HCT116 (cell line): Measurements from ENCODE around the gene SSH2. TPM values are rescaled to one million over a fixed set of nuclear protein-coding genes. Genes with fewer than 3 reads are reported as not detected.

Experiments
- ATAC-seq: fragments of 200-7000 bp; cut with Tn5 transposase; 2 replicates; pipeline ENCODE4 v1.9.1; 2020; ENCODE audit warnings: mild to moderate bottlenecking, moderate library complexity
- BruUV-seq: library from RNA; stranded (reverse); fragments of 400-500 nt; replicated peaks from 2 replicates; lab custom pipeline; 2021; lab: Mats Ljungman, UMichigan
- CTCF ChIA-PET: fragments of 300-600 bp; sonication (Branson Sonifier 250); formaldehyde crosslinking; loops from one replicate; lab custom pipeline; 2021; ENCODE audit warnings: antibody characterized with exemption; lab: Charles Lee
- POLR2A ChIA-PET: fragments of 300-600, 350-600 bp; sonication (Branson Sonifier 250); formaldehyde crosslinking; loops from one replicate; lab custom pipeline; 2021; ENCODE audit warnings: antibody characterized with exemption; lab: Charles Lee
- RAD21 ChIA-PET, 2 experiments: fragments of 300-600 bp; sonication (Branson Sonifier 250); formaldehyde crosslinking; loops; one replicate each; lab custom pipeline; 2023; ENCODE audit warnings: low total read pairs in 2 of 2; ENCODE audit not compliant: uncharacterized antibody in 2 of 2, unreplicated experiment in 2 of 2, low non-redundant PET in 1 of 2; lab: Charles Lee
- DNase-seq: peaks from one replicate; pipeline ENCODE4 v3.0.0-alpha.2; 2010; ENCODE audit warnings: low read depth, low spot score
- H2AFZ ChIP-seq: fragments of 200-600 bp; shearing (Covaris generic), sonication (generic); 2 replicates; pipeline ENCODE4 v1.6.1; 2017; ENCODE audit warnings: low read depth, mixed run types, mixed read lengths, antibody characterized with exemption, low read length; ENCODE audit not compliant: poor library complexity, severe bottlenecking
- H3K27ac ChIP-seq: 2 replicates; pipeline ENCODE4 v1.5.1; 2012; ENCODE audit warnings: low read depth, low read length
- H3K27me3 ChIP-seq: fragments of 200-600 bp; sonication (generic); 2 replicates; pipeline ENCODE4 v1.6.1; 2016; ENCODE audit warnings: mixed run types, low read length, mixed read lengths; ENCODE audit not compliant: insufficient read depth
- H3K36me3 ChIP-seq, 2 experiments: fragments of 200-500 bp in 1 of 2; fragments of 200-600 bp in 1 of 2; sonication (Bioruptor generic) in 1 of 2; sonication (generic) in 1 of 2; 2 replicates each; pipeline versions ENCODE4 v1.5.1 to v1.6.1; 2014 to 2016; ENCODE audit warnings: low read length in 2 of 2, inconsistent platforms in 1 of 2, mixed read lengths in 1 of 2, mixed run types in 1 of 2; ENCODE audit not compliant: insufficient read depth in 2 of 2, control insufficient read depth in 1 of 2
- H3K4me1 ChIP-seq, 2 experiments: fragments of 200-600 bp in 1 of 2; sonication (generic) in 1 of 2; 2 replicates each; pipeline versions ENCODE4 v1.5.1 to v1.6.1; 2012 to 2017; ENCODE audit warnings: low read length in 2 of 2, inconsistent platforms in 1 of 2, mild to moderate bottlenecking in 1 of 2, mixed read lengths in 1 of 2, mixed run types in 1 of 2, moderate library complexity in 1 of 2; ENCODE audit not compliant: insufficient read depth in 2 of 2, control insufficient read depth in 1 of 2
- H3K4me2 ChIP-seq: fragments of 200-600 bp; sonication (generic); 2 replicates; pipeline ENCODE4 v1.6.1; 2017; ENCODE audit warnings: mixed run types, low read length, mixed read lengths
- H3K4me3 ChIP-seq, 2 experiments: fragments of 200-600 bp in 1 of 2; sonication (generic) in 1 of 2; replicated peaks in 1 of 2; 2 replicates each; pipeline ENCODE4 v1.5.1; 2011 to 2016; ENCODE audit warnings: low read length in 2 of 2, control low read depth in 1 of 2, low read depth in 1 of 2, mild to moderate bottlenecking in 1 of 2, mixed read lengths in 1 of 2, mixed run types in 1 of 2
- H3K79me2 ChIP-seq: fragments of 200-600 bp; sonication (generic); 2 replicates; pipeline ENCODE4 v1.6.1; 2017; ENCODE audit warnings: mild to moderate bottlenecking, mixed run types, low read length, moderate library complexity, mixed read lengths; ENCODE audit not compliant: insufficient read depth
- H3K9ac ChIP-seq: fragments of 200-600 bp; sonication (generic); 2 replicates; pipeline ENCODE4 v1.6.1; 2016; ENCODE audit warnings: low read length, mixed read lengths
- H3K9me2 ChIP-seq: fragments of 200-600 bp; sonication (generic), shearing (Covaris generic); 2 replicates; pipeline ENCODE4 v1.6.1; 2017; ENCODE audit warnings: mixed run types, mild to moderate bottlenecking, moderate library complexity; ENCODE audit not compliant: insufficient read depth
- H3K9me3 ChIP-seq, 2 experiments: fragments of 200-500 bp in 1 of 2; fragments of 200-600 bp in 1 of 2; sonication (Bioruptor generic) in 1 of 2; sonication (generic) in 1 of 2; 2 replicates each; pipeline ENCODE4 v1.6.1; 2014 to 2017; ENCODE audit warnings: low read length in 2 of 2, mixed read lengths in 2 of 2, inconsistent platforms in 1 of 2, low read depth in 1 of 2, mild to moderate bottlenecking in 1 of 2, mixed run types in 1 of 2, moderate library complexity in 1 of 2; ENCODE audit not compliant: control insufficient read depth in 1 of 2, insufficient read depth in 1 of 2
- H4K20me1 ChIP-seq: fragments of 200-600 bp; sonication (generic), shearing (Covaris generic); 2 replicates; pipeline ENCODE4 v1.6.1; 2017; ENCODE audit warnings: mixed run types, mild to moderate bottlenecking, moderate library complexity; ENCODE audit not compliant: insufficient read depth
- ATF3 ChIP-seq: IDR thresholded peaks from 2 replicates; pipeline ENCODE4 v1.6.1; 2012
- CTCF ChIP-seq, 3 experiments: fragments of 200-600 bp in 1 of 3; sonication (generic) in 1 of 3; IDR thresholded peaks in 2 of 3; conservative IDR thresholded peaks in 1 of 3; 2 replicates each; pipeline ENCODE4 v1.5.1; 2012 to 2017; ENCODE audit warnings: low read depth in 2 of 3, low read length in 2 of 3, antibody characterized with exemption in 1 of 3, borderline replicate concordance in 1 of 3, control low read depth in 1 of 3, mild to moderate bottlenecking in 1 of 3, mixed read lengths in 1 of 3, mixed run types in 1 of 3, moderate library complexity in 1 of 3; ENCODE audit not compliant: insufficient read depth in 1 of 3
- FOSL1 ChIP-seq: IDR thresholded peaks from 2 replicates; pipeline ENCODE4 v1.6.1; 2012; ENCODE audit warnings: low read depth
- ZBTB33 ChIP-seq: IDR thresholded peaks from 2 replicates; pipeline ENCODE4 v1.6.1; 2011; ENCODE audit warnings: mild to moderate bottlenecking, low read length, moderate library complexity; ENCODE audit not compliant: insufficient replicate concordance; ENCODE audit errors: extremely low read depth
- intact Hi-C: fragments of 100-400 bp; cut with micrococcal nuclease; formaldehyde crosslinking; loops from 2 replicates; pipeline ENCODE4 v1.10.0; 2022
- total RNA-seq: library from RNA; stranded (reverse); gene quantifications from one replicate; pipeline ENCODE4 v1.2.1, GENCODE V29; 2021; ENCODE audit not compliant: unreplicated experiment

SSH2 gene
- total RNA-seq, 1 experiment from 2014 or later, result 17.0 TPM

GRCh38 chr17:29827179-29827578, 102.8 kb downstream of the SSH2 start:
- no peaks in the 10 kb centered on the region for H4K20me1 ChIP-seq
- no peak for DNase-seq
- ChIA-PET RAD21 (interaction anchor here in 1 of 2 experiments (0.6 kb wide), 1 partner anchor 235 kb away, joined by 3 read pairs; no protein-coding TSS in a partner anchor), POLR2A (no interaction called here), CTCF (interaction anchor here (1.5 kb wide), 1 partner anchor 266 kb away, joined by 4 read pairs; no protein-coding TSS in a partner anchor)
- no peaks in the 10 kb centered on the region for H3K36me3 ChIP-seq
- no TSS peak for BruUV-seq
- H3K27me3 ChIP-seq, result no peaks in the 10 kb centered on the region
- H3K9ac ChIP-seq, result no peak overlapping the region
- no peak for TF ChIP-seq FOSL1
- no peak for TF ChIP-seq CTCF (IDR thresholded peaks at IDR 0.05 in 2 of 3, conservative IDR thresholded peaks at IDR 0.05 in 1 of 3; ENCODE audit: borderline replicate concordance in 1 of 3, insufficient read depth in 1 of 3, low read depth in 2 of 3, low read length in 2 of 3)
- TF ChIP-seq ZBTB33, result no peak
- TF ChIP-seq ATF3, result no peak
- TF ChIP-seq, all 23 proteins: peak for 0
- Histone ChIP-seq H3K27ac (no peak overlapping the region), H3K4me1 (no peaks in the 10 kb centered on the region), H3K4me2 (no peak overlapping the region), H3K79me2 (no peaks in the 10 kb centered on the region), H3K9me3 (no peaks in the 10 kb centered on the region), H3K4me3 (no peak overlapping the region), H2AFZ (no peak overlapping the region), H3K9me2 (no peaks in the 10 kb centered on the region)
- intact Hi-C loops, result no loop called here
- ATAC-seq, result no peak
